ENCODE data around the gene CELF1. TPM values are rescaled to one million over a fixed set of nuclear protein-coding genes. Genes with fewer than 3 reads are reported as not detected.

Gene CELF1
- total and polyA plus RNA-seq, 2 of the 13 experiments (the other 11 are each of a cell fraction or from before 2014, with no cell fraction given), result 69.0 to 80.1 TPM

- Histone ChIP-seq H3K79me2 (ENCODE audit: insufficient read depth, low read length) (no peaks in the 10 kb centered on the region), H2AFZ (ENCODE audit: low read length) (no peak within 1 kb of the TSS), H3K9me3 (ENCODE audit: low read length) (no peaks in the 10 kb centered on the region), H3K27me3 (ENCODE audit: control insufficient read depth in 1 of 2, insufficient read depth in 2 of 2, low read length in 2 of 2) (no peaks in the 10 kb centered on the region), H3K27ac (ENCODE audit: extremely low read length, insufficient read depth, low read length) (no peak within 1 kb of the TSS), H4K20me1 (ENCODE audit: insufficient read depth, low read length) (no peaks in the 10 kb centered on the region), H3K4me1 (ENCODE audit: insufficient read depth, low read length) (peaks cover 37% of the 10 kb centered on the region), H3K9ac (ENCODE audit: insufficient read depth, low read depth, low read length) (no peak within 1 kb of the TSS), H3K36me3 (replicated peaks in 1 of 2; ENCODE audit: control insufficient read depth in 1 of 2, insufficient read depth in 2 of 2, low read length in 2 of 2) (no peaks in the 10 kb centered on the region), H3K4me3 (replicated peaks in 1 of 3; ENCODE audit: insufficient read depth in 1 of 3, low read depth in 2 of 3, low read length in 3 of 3) (no peak within 1 kb of the TSS), H3K4me2 (ENCODE audit: low read depth, low read length) (peak within 1 kb of the TSS; percentile 27; the same call in 1 of the 2 replicates)
- CTCF ChIA-PET (ENCODE audit: low intra/inter-chr PET ratio, low total read pairs), result no interaction called here
- no peak for DNase-seq (ENCODE audit: low spot score)
- BruUV-seq (replicated peaks), result no TSS peak
- peak; percentile 28 for ATAC-seq
- 89% methylated on average over 3 of the region's 32 CpGs for WGBS (ENCODE audit: low lambda C conversion rate)
- intact Hi-C loops (cut with micrococcal nuclease; ENCODE audit: unreplicated experiment), result no loop called here
- POLR2A ChIA-PET, result interaction anchor here (2.5 kb wide), 1 partner anchor 11 kb away, joined by 12 read pairs; no protein-coding TSS in a partner anchor
- no peak for FAIRE-seq
- TF ChIP-seq AGO2 (optimal IDR thresholded peaks at IDR 0.05; ENCODE audit: low read depth, low read length), result peak; percentile 69
- TF ChIP-seq KDM3A (CRISPR knock-in tag; IDR thresholded peaks at IDR 0.05; ENCODE audit: low read depth), result no peak
- TF ChIP-seq, protein P1, sequence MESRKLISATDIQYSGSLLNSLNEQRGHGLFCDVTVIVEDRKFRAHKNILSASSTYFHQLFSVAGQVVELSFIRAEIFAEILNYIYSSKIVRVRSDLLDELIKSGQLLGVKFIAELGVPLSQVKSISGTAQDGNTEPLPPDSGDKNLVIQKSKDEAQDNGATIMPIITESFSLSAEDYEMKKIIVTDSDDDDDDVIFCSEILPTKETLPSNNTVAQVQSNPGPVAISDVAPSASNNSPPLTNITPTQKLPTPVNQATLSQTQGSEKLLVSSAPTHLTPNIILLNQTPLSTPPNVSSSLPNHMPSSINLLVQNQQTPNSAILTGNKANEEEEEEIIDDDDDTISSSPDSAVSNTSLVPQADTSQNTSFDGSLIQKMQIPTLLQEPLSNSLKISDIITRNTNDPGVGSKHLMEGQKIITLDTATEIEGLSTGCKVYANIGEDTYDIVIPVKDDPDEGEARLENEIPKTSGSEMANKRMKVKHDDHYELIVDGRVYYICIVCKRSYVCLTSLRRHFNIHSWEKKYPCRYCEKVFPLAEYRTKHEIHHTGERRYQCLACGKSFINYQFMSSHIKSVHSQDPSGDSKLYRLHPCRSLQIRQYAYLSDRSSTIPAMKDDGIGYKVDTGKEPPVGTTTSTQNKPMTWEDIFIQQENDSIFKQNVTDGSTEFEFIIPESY (CRISPR knock-in tag; IDR thresholded peaks at IDR 0.05), result peak; percentile 74; the same call in 1 of the 2 replicates
- TF ChIP-seq, protein P2, sequence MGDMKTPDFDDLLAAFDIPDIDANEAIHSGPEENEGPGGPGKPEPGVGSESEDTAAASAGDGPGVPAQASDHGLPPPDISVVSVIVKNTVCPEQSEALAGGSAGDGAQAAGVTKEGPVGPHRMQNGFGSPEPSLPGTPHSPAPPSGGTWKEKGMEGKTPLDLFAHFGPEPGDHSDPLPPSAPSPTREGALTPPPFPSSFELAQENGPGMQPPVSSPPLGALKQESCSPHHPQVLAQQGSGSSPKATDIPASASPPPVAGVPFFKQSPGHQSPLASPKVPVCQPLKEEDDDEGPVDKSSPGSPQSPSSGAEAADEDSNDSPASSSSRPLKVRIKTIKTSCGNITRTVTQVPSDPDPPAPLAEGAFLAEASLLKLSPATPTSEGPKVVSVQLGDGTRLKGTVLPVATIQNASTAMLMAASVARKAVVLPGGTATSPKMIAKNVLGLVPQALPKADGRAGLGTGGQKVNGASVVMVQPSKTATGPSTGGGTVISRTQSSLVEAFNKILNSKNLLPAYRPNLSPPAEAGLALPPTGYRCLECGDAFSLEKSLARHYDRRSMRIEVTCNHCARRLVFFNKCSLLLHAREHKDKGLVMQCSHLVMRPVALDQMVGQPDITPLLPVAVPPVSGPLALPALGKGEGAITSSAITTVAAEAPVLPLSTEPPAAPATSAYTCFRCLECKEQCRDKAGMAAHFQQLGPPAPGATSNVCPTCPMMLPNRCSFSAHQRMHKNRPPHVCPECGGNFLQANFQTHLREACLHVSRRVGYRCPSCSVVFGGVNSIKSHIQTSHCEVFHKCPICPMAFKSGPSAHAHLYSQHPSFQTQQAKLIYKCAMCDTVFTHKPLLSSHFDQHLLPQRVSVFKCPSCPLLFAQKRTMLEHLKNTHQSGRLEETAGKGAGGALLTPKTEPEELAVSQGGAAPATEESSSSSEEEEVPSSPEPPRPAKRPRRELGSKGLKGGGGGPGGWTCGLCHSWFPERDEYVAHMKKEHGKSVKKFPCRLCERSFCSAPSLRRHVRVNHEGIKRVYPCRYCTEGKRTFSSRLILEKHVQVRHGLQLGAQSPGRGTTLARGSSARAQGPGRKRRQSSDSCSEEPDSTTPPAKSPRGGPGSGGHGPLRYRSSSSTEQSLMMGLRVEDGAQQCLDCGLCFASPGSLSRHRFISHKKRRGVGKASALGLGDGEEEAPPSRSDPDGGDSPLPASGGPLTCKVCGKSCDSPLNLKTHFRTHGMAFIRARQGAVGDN (CRISPR knock-in tag; IDR thresholded peaks at IDR 0.05), result peak; percentile 55
- TF ChIP-seq ZBTB38 (CRISPR knock-in tag; IDR thresholded peaks at IDR 0.05), result peak; percentile 81; the same call in 1 of the 2 replicates
- TF ChIP-seq, protein P3, sequence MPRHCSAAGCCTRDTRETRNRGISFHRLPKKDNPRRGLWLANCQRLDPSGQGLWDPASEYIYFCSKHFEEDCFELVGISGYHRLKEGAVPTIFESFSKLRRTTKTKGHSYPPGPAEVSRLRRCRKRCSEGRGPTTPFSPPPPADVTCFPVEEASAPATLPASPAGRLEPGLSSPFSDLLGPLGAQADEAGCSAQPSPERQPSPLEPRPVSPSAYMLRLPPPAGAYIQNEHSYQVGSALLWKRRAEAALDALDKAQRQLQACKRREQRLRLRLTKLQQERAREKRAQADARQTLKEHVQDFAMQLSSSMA (CRISPR knock-in tag; IDR thresholded peaks at IDR 0.05), result no peak
- in situ Hi-C loops (cut with HindIII; ENCODE audit: extremely low pct_ligation_motif_present, low pct_unique_long_range_greater_than_20kb), result no loop called here
Measured at GRCh38 chr11:47448566-47449427, 104.1 kb downstream of the CELF1 start, which contains the start of gene RAPSN. TSS of gene RAPSN (minus strand) at chr11:47449136. CDS start at chr11:47448964, 172 bp downstream.
